Testis (tissue), 2 donors: Measurements from ENCODE around the gene NUP85.
"Not testable (repeated sequence)": the region's sequence is repeated elsewhere in the genome, so short reads cannot be mapped to it uniquely, and the experiment has no call there.

Experiments used
- CTCF ChIP-seq, 3 experiments: fragments of 450-650 bp in 2 of 3; fragments of 200-600 bp in 1 of 3; sonication (generic) in 1 of 3; IDR thresholded peaks; one replicate each; pipeline ENCODE4 v1.5.1; 2016 to 2019; ENCODE audit warnings: antibody characterized with exemption in 3 of 3, mild to moderate bottlenecking in 2 of 3, moderate library complexity in 1 of 3
- POLR2A ChIP-seq: fragments of 450-650 bp; IDR thresholded peaks from one replicate; pipeline ENCODE4 v1.6.1; 2017; ENCODE audit warnings: antibody characterized with exemption, mild to moderate bottlenecking, moderate library complexity

- TF ChIP-seq CTCF (IDR thresholded peaks at IDR 0.05); POLR2A: not testable (repeated sequence)
These were observed 40.9 kb upstream of the NUP85 start for GRCh38 chr17:75164606-75165005.
